MG63 (cell line): ENCODE data around the gene GPAT3. TPM values are rescaled to one million over a fixed set of nuclear protein-coding genes. Genes with fewer than 3 reads are reported as not detected.
A peak's percentile ranks its signal among the peaks of the same experiment; 100 is the strongest.
"Not testable (repeated sequence)": the region's sequence is repeated elsewhere in the genome, so short reads cannot be mapped to it uniquely, and the experiment has no call there.

Source experiments
- DNase-seq: peaks from one replicate; pipeline ENCODE4 v3.0.0-alpha.2; 2020
- H3K27me3 ChIP-seq: fragments of 250-450 bp; sonication (Bioruptor Pico); 2 replicates; pipeline ENCODE4 v1.5.1; 2020; ENCODE audit warnings: mild to moderate bottlenecking, moderate library complexity
- H3K36me3 ChIP-seq: fragments of 250-450 bp; sonication (Bioruptor Pico); 2 replicates; pipeline ENCODE4 v1.5.1; 2020; ENCODE audit warnings: mild to moderate bottlenecking, moderate library complexity
- H3K4me3 ChIP-seq: fragments of 250-450 bp; sonication (Bioruptor Pico); 2 replicates; pipeline ENCODE4 v1.5.1; 2020; ENCODE audit warnings: mild to moderate bottlenecking, moderate library complexity
- H3K9me3 ChIP-seq: fragments of 250-450 bp; sonication (Bioruptor Pico); 2 replicates; pipeline ENCODE4 v1.5.1; 2020; ENCODE audit warnings: mild to moderate bottlenecking, moderate library complexity
- total RNA-seq: library from RNA; depleted of rRNA; stranded (reverse); fragments of >200 nt; shearing (Covaris generic); gene quantifications from 2 replicates; pipeline ENCODE4 v1.2.3, GENCODE V29; 2014; ENCODE audit warnings: low replicate concordance

The GPAT3 gene
- total RNA-seq, 1 experiment from 2014 or later = 0.16 TPM

DNA sequence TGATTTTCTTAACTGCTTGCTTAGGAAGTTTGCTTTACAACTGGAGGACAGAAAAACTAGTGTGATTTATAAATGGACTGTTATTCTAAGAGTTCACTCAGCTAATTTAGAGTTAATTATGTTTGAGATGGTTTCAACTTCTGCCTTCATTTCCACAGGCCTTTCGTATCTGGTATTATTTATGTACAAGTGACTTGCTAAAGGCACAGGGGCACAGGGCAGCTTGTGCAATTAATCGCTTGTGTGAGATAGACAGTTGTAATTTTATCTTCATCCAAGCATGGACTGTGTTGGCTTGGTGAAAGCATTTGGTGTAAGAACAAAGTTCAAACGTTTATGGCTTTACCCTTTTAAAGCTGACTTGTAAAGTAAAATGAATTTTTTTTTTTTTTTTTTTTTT is 38.3 kb downstream of the GPAT3 start:
- Histone ChIP-seq H3K4me3 (no peak overlapping the region), H3K36me3 (no peaks in the 10 kb centered on the region), H3K9me3 (no peaks in the 10 kb centered on the region), H3K27me3 (no peaks in the 10 kb centered on the region)
- DNase-seq = no peak

- not testable (repeated sequence) for DNase-seq, H3K4me3 ChIP-seq, H3K27me3 ChIP-seq, H3K9me3 ChIP-seq, H3K36me3 ChIP-seq
These were observed 40.3 kb downstream of the GPAT3 start for GRCh38 chr4:83576237-83576636.

DNA sequence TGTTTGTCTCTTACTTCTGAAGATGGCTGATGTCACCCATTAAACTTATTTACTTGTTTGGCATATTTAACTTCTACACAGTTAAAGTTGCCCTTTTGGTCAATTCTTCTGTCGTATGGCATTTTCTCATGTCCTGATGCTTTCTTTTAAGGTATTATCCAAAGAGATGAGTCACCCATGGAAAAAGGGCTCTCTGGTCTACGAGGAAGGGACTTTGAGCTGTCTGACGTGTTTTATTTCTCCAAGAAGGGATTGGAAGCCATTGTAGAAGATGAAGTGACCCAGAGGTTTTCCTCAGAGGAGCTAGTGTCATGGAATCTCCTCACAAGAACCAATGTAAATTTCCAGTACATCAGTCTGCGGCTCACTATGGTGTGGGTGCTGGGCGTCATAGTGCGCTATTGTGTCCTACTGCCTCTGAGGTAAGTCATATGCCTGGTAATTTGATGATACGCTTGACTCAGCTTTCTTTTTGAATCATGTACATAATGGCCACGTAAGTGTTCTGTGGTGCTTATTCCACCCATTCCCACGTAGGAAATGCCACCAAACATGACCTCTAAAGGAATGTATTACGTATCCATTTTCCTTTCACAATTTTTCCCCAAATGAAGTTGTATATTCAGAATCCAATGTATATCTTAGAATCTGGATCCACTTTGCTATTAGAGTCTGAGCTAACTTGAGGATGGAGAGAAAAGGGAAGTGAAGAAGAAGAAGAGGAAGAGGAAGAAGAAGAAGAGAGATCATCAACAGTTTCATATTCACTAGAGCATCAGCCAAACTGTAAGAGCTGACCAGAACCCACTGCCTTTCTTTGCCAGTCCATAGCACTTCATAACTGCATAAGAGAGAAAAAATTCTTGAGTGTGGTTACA is 45.7 kb downstream of the GPAT3 start:
- Histone ChIP-seq H3K9me3 (no peaks in the 10 kb centered on the region), H3K36me3 (no peaks in the 10 kb centered on the region), H3K27me3 (no peaks in the 10 kb centered on the region), H3K4me3 (no peak overlapping the region)
- no peak for DNase-seq

DNA sequence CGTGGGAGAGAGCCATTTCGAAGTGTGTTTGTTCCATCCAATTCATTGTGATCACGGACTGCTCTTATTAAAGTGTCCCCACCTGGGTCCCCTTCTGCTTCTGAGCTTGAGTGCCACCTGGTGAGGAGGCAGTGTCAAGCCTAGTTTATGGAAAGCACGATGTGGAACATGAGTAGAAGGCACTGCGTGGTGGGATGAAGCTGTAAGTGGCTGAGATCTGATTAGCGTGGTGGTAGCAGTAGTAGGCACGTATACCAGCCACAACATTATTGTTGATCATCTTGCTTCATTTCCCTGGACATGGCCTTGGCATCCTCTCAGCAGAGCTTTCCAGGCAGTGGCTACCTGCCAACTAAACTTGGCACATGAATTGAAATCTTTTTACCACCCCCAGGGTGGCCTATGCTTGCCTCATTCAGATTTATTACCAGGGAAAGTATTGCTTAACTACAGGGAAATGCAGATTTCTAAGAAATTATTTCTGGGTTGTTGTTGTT is 46.4 kb downstream of the GPAT3 start:
- peak; percentile 44 for DNase-seq
- no peaks in the 10 kb centered on the region for H3K27me3 ChIP-seq
- no peak overlapping the region for H3K4me3 ChIP-seq
- H3K9me3 ChIP-seq = no peaks in the 10 kb centered on the region
- no peaks in the 10 kb centered on the region for H3K36me3 ChIP-seq

- H3K4me3 ChIP-seq = no peak overlapping the region
- DNase-seq = no peak
- no peaks in the 10 kb centered on the region for H3K27me3 ChIP-seq
- H3K9me3 ChIP-seq = no peaks in the 10 kb centered on the region
- no peaks in the 10 kb centered on the region for H3K36me3 ChIP-seq
These were observed 50.1 kb downstream of the GPAT3 start for GRCh38 chr4:83585982-83586508.

DNA sequence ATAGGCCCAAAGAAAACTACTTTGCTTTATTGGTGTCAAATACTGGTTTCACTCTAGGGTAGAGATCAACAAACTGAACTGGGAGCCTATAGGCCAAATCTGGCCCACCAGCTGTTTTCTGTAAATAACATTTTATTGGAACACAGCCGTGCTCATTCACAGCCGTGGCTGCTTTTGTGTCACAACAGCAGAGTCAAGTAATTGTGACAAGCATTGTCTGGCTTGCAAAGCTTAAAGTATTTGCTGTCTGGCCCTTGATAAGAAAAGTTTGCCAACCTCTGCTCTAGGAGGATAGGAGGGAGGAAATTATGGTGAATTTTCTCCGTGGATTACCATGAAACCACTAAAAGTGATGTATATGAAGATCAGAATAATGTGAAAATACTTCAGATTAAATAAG is 53.4 kb downstream of the GPAT3 start:
- no peaks in the 10 kb centered on the region for H3K27me3 ChIP-seq
- DNase-seq = no peak
- no peak overlapping the region for H3K4me3 ChIP-seq
- no peaks in the 10 kb centered on the region for H3K9me3 ChIP-seq
- H3K36me3 ChIP-seq = no peaks in the 10 kb centered on the region

DNA sequence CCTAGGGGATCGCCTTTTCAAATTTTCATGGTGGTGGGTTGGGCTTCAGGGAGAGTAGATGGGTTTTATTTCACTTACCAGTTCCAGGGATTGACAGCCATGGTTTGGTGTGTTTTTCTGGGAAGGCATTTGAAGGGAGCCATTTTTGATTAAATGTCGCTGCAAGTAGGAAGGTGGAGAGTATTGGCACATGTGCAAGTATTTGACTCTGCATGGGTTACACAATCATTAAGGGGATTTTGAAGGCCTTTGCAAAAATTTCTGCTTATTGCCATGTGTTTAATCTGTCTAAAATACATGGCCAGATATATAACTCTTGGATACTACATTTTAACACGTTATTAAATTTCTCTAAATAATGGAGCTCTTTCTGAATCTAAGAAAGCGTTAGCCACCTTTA is 55.1 kb downstream of the GPAT3 start:
- Histone ChIP-seq H3K9me3 (no peaks in the 10 kb centered on the region), H3K27me3 (no peaks in the 10 kb centered on the region), H3K36me3 (no peaks in the 10 kb centered on the region), H3K4me3 (no peak overlapping the region)
- no peak for DNase-seq

- DNase-seq = no peak
- H3K27me3 ChIP-seq = no peaks in the 10 kb centered on the region
- no peaks in the 10 kb centered on the region for H3K9me3 ChIP-seq
- H3K4me3 ChIP-seq = no peak overlapping the region
- no peaks in the 10 kb centered on the region for H3K36me3 ChIP-seq
These were observed 55.8 kb downstream of the GPAT3 start for GRCh38 chr4:83591730-83592129.

DNA sequence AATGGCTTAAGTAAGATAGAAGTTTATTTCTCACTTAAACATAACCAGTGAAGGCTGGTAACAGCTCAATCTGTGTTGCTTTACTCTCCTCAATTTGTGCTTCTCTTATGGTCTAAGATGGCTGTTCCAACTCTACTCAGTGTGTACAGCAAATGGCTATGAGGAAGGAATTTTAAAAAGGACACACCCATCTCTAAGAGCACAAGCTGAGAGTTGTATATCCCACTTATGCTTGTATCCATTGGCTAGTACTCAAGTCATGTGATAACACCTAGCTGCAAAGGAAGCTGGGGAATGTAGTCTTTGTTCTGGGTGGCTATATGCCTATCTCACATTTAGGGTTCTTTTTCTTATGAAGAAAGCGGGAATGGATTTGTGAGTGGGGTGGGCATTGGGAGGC is 63.3 kb downstream of the GPAT3 start:
- Histone ChIP-seq H3K36me3 (no peaks in the 10 kb centered on the region), H3K9me3 (no peaks in the 10 kb centered on the region), H3K4me3 (no peak overlapping the region), H3K27me3 (no peaks in the 10 kb centered on the region)
- no peak for DNase-seq

- DNase-seq = no peak
These were observed 67.2 kb downstream of the GPAT3 start for GRCh38 chr4:83603129-83603528.

DNA sequence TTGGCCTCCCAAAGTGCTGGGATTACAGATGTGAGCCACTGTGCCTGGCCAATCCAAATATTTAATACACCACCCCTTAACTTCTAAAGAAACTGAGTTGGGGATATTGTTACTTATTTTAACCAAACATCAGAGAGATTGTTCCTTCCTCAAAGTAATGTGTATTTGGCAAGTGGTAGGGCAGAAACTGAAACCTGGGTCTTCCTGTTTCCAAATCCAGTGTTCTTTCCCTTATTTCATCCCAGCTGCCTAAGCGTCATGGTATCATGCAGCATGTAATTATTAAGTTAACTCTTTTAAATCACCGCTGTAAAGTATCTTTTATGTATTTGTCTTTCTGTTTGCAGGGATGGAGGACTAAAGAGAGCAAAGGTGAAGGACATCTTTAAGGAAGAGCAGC is 68.4 kb downstream of the GPAT3 start:
- no peaks in the 10 kb centered on the region for H3K27me3 ChIP-seq
- H3K9me3 ChIP-seq = no peaks in the 10 kb centered on the region
- H3K4me3 ChIP-seq = no peak overlapping the region
- DNase-seq = no peak
- no peaks in the 10 kb centered on the region for H3K36me3 ChIP-seq

More at GRCh38 chr4:83603129-83603528, 67.2 kb downstream of the GPAT3 start:
- no peaks in the 10 kb centered on the region for H3K36me3 ChIP-seq
- H3K27me3 ChIP-seq = no peaks in the 10 kb centered on the region
- H3K4me3 ChIP-seq = no peak overlapping the region
- H3K9me3 ChIP-seq = no peaks in the 10 kb centered on the region

- H3K36me3 ChIP-seq = no peaks in the 10 kb centered on the region
- no peaks in the 10 kb centered on the region for H3K9me3 ChIP-seq
- no peak for DNase-seq
- H3K4me3 ChIP-seq = no peak overlapping the region
- H3K27me3 ChIP-seq = no peaks in the 10 kb centered on the region
These were observed 69.3 kb downstream of the GPAT3 start for GRCh38 chr4:83605210-83605609.

GRCh38 chr4:83605744-83606172 is 69.8 kb downstream of the GPAT3 start:
- Histone ChIP-seq H3K27me3 (no peaks in the 10 kb centered on the region), H3K9me3 (no peaks in the 10 kb centered on the region), H3K36me3 (no peaks in the 10 kb centered on the region), H3K4me3 (no peak overlapping the region)
- DNase-seq = no peak

DNA sequence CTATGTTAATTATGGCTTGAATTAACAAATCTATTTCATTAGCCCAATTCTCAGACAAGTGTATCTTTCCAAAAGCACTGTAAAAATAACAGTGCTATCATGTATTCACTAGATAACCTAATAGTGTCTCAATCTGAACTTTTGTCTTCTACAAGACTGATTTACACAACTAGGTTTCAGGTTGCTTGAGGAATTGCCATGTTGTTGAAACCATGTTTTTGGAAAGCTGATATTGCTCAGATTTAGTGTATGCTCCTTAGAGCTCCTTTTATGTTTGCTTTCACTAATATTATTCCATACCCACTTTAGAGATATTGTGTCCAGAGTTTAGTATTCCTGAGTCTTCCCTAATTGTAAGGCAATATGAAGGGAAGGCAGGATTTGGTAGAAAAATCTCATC is 70.6 kb downstream of the GPAT3 start:
- Histone ChIP-seq H3K4me3 (no peak overlapping the region), H3K9me3 (no peaks in the 10 kb centered on the region), H3K27me3 (no peaks in the 10 kb centered on the region), H3K36me3 (no peaks in the 10 kb centered on the region)
- DNase-seq = no peak

DNA sequence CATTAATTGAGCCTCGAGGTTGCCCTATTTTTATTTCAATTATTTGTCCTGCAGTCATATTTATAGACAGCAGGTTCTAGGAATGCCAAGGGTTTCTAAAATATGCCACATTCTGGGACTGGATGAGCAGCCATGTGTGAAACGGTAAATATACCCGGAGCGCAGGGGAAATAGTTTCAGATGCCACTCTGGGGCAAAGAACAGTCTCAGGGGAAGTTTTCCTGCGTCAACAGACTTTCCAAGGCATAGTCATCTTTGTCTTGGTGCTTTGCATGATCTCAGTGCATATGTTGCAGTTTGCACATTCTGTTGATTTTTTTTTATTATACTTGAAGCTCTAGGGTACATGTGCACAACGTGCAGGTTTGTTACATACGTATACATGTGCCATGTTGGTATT is 71.0 kb downstream of the GPAT3 start:
- Histone ChIP-seq H3K27me3 (no peaks in the 10 kb centered on the region), H3K36me3 (no peaks in the 10 kb centered on the region), H3K9me3 (no peaks in the 10 kb centered on the region), H3K4me3 (no peak overlapping the region)
- DNase-seq = no peak

GRCh38 chr4:83609365-83609764 is 73.5 kb downstream of the GPAT3 start:
- no peak for DNase-seq
- no peak overlapping the region for H3K4me3 ChIP-seq
- H3K9me3 ChIP-seq = no peaks in the 10 kb centered on the region
- no peaks in the 10 kb centered on the region for H3K36me3 ChIP-seq
- H3K27me3 ChIP-seq = no peaks in the 10 kb centered on the region

GRCh38 chr4:83610729-83611128 is 74.8 kb downstream of the GPAT3 start:
- H3K36me3 ChIP-seq = no peaks in the 10 kb centered on the region
- no peak for DNase-seq
- H3K9me3 ChIP-seq = no peaks in the 10 kb centered on the region
- H3K4me3 ChIP-seq = no peak overlapping the region
- H3K27me3 ChIP-seq = no peaks in the 10 kb centered on the region

- Histone ChIP-seq H3K27me3 (no peaks in the 10 kb centered on the region), H3K9me3 (no peaks in the 10 kb centered on the region), H3K4me3 (no peak overlapping the region), H3K36me3 (no peaks in the 10 kb centered on the region)
- DNase-seq = no peak
These were observed 77.1 kb downstream of the GPAT3 start for GRCh38 chr4:83613023-83613422.
